Smooth muscle cell (in vitro differentiated cells): ENCODE data around the gene CXCR4. TPM values are rescaled to one million over a fixed set of nuclear protein-coding genes. Genes with fewer than 3 reads are reported as not detected.

ENCODE experiments used
- DNase-seq: peaks from one replicate; lab custom pipeline; 2025; ENCODE audit not compliant: unreplicated experiment; lab: John Stamatoyannopoulos, UW
- H2AFZ ChIP-seq: fragments of 200-600 bp; sonication (generic); 2 replicates; pipeline ENCODE4 v1.6.0; 2016; ENCODE audit warnings: antibody characterized with exemption, low read depth, mild to moderate bottlenecking
- H3F3A ChIP-seq: fragments of 200-600 bp; sonication (generic); 2 replicates; pipeline ENCODE4 v1.6.0; 2017; ENCODE audit warnings: antibody characterized with exemption, low read depth
- H3K27ac ChIP-seq: fragments of 200-600 bp; sonication (generic); 2 replicates; pipeline ENCODE4 v1.5.1; 2016; ENCODE audit warnings: low read depth, mild to moderate bottlenecking
- H3K27me3 ChIP-seq: fragments of 200-600 bp; sonication (generic); 2 replicates; pipeline ENCODE4 v1.6.1; 2016; ENCODE audit warnings: low read depth, mild to moderate bottlenecking
- H3K36me3 ChIP-seq: fragments of 200-600 bp; sonication (generic); 2 replicates; pipeline ENCODE4 v1.5.1; 2016; ENCODE audit warnings: low read depth
- H3K4me1 ChIP-seq: fragments of 200-600 bp; sonication (generic); 2 replicates; pipeline ENCODE4 v1.5.1; 2016; ENCODE audit warnings: low read depth
- H3K4me2 ChIP-seq: fragments of 200-600 bp; sonication (generic); 2 replicates; pipeline ENCODE4 v1.6.0; 2016; ENCODE audit warnings: mild to moderate bottlenecking
- H3K4me3 ChIP-seq: fragments of 200-600 bp; sonication (generic); 2 replicates; pipeline ENCODE4 v1.5.1; 2016; ENCODE audit warnings: mild to moderate bottlenecking
- H3K79me2 ChIP-seq: fragments of 200-600 bp; sonication (generic); 2 replicates; pipeline ENCODE4 v1.6.0; 2016; ENCODE audit warnings: low read depth, mild to moderate bottlenecking
- H3K9ac ChIP-seq: fragments of 200-600 bp; sonication (generic); 2 replicates; pipeline ENCODE4 v1.6.0; 2016; ENCODE audit warnings: low read depth
- H3K9me3 ChIP-seq: fragments of 200-600 bp; sonication (generic); replicated peaks from 2 replicates; pipeline ENCODE4 v1.5.1; 2016; ENCODE audit warnings: low read depth
- H4K20me1 ChIP-seq: fragments of 200-600 bp; sonication (generic); 2 replicates; pipeline ENCODE4 v1.6.0; 2016; ENCODE audit warnings: low read depth
- CTCF ChIP-seq: fragments of 200-600 bp; sonication (generic); IDR thresholded peaks from 2 replicates; pipeline ENCODE4 v1.5.1; 2017; ENCODE audit warnings: borderline replicate concordance, mild to moderate bottlenecking, antibody characterized with exemption; ENCODE audit not compliant: insufficient read depth, poor library complexity, severe bottlenecking
- WGBS: methylation state at CpG from one replicate; pipeline ENCODE4 v1.1.7; 2016; ENCODE audit warnings: low lambda C conversion rate; 5-methylcytosine and 5-hydroxymethylcytosine counted together
- polyA plus RNA-seq: library from polyadenylated mRNA; unstranded; fragments of >200 nt; fragmentation: Nextera tagmentation; extraction: Ambion mirVana; gene quantifications from 2 replicates; pipeline ENCODE4 v1.2.1, GENCODE V29; 2016
- total RNA-seq: library from RNA; depleted of rRNA; stranded (reverse); fragments of >200 nt; gene quantifications from 2 replicates; pipeline ENCODE4 v1.2.3, GENCODE V29; 2014

Gene CXCR4
- total and polyA plus RNA-seq, 2 experiments from 2014 or later = 2.8 to 4.0 TPM

DNA sequence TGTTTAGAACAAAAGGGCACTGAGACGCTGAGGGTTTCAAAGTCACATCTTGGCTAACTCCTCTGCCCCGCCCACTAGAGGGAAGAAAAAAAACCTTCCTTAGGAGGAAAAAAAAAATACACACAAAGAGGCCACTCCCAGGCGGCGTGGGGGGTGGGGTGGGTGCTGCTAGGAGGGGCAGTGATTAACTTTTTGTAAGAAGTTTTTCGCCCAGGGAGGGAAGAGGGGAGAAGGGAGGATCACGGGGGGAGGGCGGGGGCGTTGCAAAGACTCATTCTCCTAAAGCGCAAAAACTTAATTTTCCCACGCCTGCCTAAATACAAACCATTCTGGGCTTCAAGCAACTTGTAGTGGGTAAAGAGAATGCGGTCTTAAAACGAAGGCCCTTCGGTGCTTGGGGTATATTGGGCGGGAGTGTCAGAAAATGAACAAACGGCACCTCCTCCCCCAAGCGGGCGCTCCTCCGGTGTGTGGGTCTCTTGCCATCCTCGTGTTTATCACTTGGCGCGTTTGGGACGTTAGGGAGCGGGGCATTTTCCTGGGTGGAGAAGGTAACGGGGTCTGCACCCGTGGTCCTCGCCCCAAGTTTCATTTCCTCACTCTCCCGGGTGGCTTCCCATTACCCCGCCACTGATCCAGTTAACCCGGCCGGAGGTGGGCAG is 1.7 kb downstream of the CXCR4 start:
- H3K4me3 ChIP-seq = peak overlapping the region; percentile 56
- no peaks in the 10 kb centered on the region for H3K79me2 ChIP-seq
- peaks cover 28% of the 10 kb centered on the region for H3K27me3 ChIP-seq
- no peaks in the 10 kb centered on the region for H3K9me3 ChIP-seq
- no peak for DNase-seq
- H2AFZ ChIP-seq = peak overlapping the region; percentile 74
- H3K4me1 ChIP-seq = peaks cover 53% of the 10 kb centered on the region
- no peak for TF ChIP-seq CTCF
- H3F3A ChIP-seq = peaks cover 4% of the 10 kb centered on the region
- peak overlapping the region; percentile 93 for H3K4me2 ChIP-seq
- no peaks in the 10 kb centered on the region for H3K36me3 ChIP-seq
- 6% methylated on average over 28 of the region's 30 CpGs for whole genome bisulfite sequencing
- H3K27ac ChIP-seq = no peak overlapping the region
- H3K9ac ChIP-seq = no peak overlapping the region
- H4K20me1 ChIP-seq = no peaks in the 10 kb centered on the region

DNA sequence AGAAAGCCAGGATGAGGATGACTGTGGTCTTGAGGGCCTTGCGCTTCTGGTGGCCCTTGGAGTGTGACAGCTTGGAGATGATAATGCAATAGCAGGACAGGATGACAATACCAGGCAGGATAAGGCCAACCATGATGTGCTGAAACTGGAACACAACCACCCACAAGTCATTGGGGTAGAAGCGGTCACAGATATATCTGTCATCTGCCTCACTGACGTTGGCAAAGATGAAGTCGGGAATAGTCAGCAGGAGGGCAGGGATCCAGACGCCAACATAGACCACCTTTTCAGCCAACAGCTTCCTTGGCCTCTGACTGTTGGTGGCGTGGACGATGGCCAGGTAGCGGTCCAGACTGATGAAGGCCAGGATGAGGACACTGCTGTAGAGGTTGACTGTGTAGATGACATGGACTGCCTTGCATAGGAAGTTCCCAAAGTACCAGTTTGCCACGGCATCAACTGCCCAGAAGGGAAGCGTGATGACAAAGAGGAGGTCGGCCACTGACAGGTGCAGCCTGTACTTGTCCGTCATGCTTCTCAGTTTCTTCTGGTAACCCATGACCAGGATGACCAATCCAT is 2.7 kb downstream of the CXCR4 start:
- no peak for TF ChIP-seq CTCF
- H4K20me1 ChIP-seq = no peaks in the 10 kb centered on the region
- no peaks in the 10 kb centered on the region for H3K79me2 ChIP-seq
- H3F3A ChIP-seq = peaks cover 4% of the 10 kb centered on the region
- no peak overlapping the region for H3K4me3 ChIP-seq
- no peaks in the 10 kb centered on the region for H3K9me3 ChIP-seq
- 97% methylated on average over 12 of the region's 12 CpGs for WGBS
- no peak for DNase-seq
- H3K36me3 ChIP-seq = no peaks in the 10 kb centered on the region
- H3K9ac ChIP-seq = no peak overlapping the region
- no peak overlapping the region for H3K27ac ChIP-seq
- H3K4me1 ChIP-seq = peaks cover 53% of the 10 kb centered on the region
- H3K4me2 ChIP-seq = peak overlapping the region; percentile 93
- H2AFZ ChIP-seq = no peak overlapping the region
- peaks cover 18% of the 10 kb centered on the region for H3K27me3 ChIP-seq

DNA sequence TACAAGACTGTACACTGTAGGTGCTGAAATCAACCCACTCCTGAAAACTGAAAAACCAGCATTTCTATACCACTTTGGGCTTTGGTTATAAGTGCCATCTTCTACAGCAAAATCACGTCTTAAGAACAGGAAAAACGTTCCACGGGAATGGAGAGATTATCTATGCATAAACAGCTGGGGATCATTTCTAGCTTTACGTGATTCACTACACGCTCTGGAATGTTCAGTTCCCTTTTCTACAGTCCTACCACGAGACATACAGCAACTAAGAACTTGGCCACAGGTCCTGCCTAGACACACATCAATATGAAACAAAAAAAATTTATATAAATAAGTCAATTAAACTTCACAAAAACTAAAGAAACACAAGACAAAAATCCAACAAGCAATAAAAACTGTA is 3.6 kb downstream of the CXCR4 start:
- Histone ChIP-seq H3K27me3 (peaks cover 9% of the 10 kb centered on the region), H2AFZ (peak overlapping the region; percentile 26)
- WGBS = 11% methylated on average over 6 of the region's 6 CpGs

More for the DNA sequence above, 3.6 kb downstream of the CXCR4 start:
- Histone ChIP-seq H4K20me1 (no peaks in the 10 kb centered on the region), H3K36me3 (no peaks in the 10 kb centered on the region), H3K9ac (no peak overlapping the region), H3K4me3 (no peak overlapping the region), H3K79me2 (no peaks in the 10 kb centered on the region), H3K4me1 (peaks cover 44% of the 10 kb centered on the region), H3F3A (peaks cover 4% of the 10 kb centered on the region), H3K4me2 (peak overlapping the region; percentile 58), H3K9me3 (no peaks in the 10 kb centered on the region), H3K27ac (peak overlapping the region; percentile 28)
- DNase-seq = no peak
- TF ChIP-seq CTCF = no peak
